ENCODE measurements around the gene CPEB2.

CPEB2 gene

DNA sequence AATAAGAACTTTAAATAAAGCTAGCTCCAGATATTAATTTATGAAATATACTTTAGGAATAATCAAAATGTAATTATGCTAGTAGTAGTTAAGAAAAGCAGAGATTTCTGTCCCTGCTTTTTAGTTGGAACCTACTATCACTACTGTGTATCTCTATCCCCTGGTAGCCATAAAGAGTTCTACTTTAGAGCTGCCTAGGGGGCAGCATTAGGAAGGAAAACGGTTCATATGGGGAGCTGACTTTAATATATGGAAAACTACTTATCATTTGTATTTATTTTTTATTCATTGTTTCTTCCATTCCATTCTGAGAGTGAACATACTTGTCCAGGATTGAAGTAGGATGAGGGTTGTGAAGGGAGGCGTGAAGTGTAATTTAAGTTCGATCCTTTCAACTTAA is 40.9 kb downstream of the CPEB2 start:
- no peak for DNase-seq
- Histone ChIP-seq H3K4me3 (ENCODE audit: control insufficient read depth in 1 of 7, extremely low read depth in 1 of 7, insufficient read depth in 4 of 7, low read depth in 2 of 7, low read length in 6 of 7) (no peak overlapping the region), H3K4me1 (ENCODE audit: control extremely low read depth in 1 of 4, control insufficient read depth in 4 of 4, insufficient read depth in 4 of 4, low read length in 3 of 4) (no peaks in the 10 kb centered on the region), H3K36me3 (ENCODE audit: control insufficient read depth in 4 of 4, insufficient read depth in 4 of 4, low read length in 3 of 4) (peaks cover 0 to 5% (median 0%) of the 10 kb centered on the region in 4 experiments), H3K9me3 (ENCODE audit: control extremely low read depth in 1 of 5, control insufficient read depth in 4 of 5, insufficient read depth in 2 of 5, low read depth in 1 of 5, low read length in 4 of 5) (no peaks in the 10 kb centered on the region), H3K27ac (ENCODE audit: insufficient read depth in 1 of 2, low read depth in 1 of 2, low read length in 2 of 2, poor library complexity in 1 of 2, severe bottlenecking in 2 of 2) (no peak overlapping the region), H3K27me3 (replicated peaks in 2 of 5; ENCODE audit: control insufficient read depth in 4 of 5, insufficient read depth in 5 of 5, low read length in 4 of 5) (no peaks in the 10 kb centered on the region)
- ChIA-PET CTCF (interaction anchor here (0.7 to 1.2 kb wide), 2 partner anchors 14 to 19 kb away, joined by 3 read pairs; no protein-coding TSS in a partner anchor), POLR2A (no interaction called here)
- no CpG with 5 or more reads among the region's 3 CpGs for WGBS (ENCODE audit: insufficient coverage)

DNA sequence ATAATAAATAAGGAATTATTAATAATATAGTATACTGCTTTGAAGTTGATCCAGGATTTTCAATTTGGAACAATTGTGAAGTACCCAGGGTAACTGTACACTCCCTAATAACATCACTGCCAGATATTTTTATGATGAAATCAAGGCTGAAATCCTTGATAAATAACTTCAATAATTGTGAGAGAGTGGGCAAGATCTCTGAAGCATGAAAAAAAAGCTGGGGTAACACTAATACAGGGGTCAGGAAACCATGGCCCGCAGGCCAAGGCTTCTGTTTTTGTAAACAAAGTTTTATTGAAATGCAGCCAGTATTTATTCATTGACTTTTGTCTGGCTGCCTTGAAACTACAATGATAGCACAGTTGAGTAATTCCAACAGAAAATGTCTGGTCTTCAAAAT is 41.6 kb downstream of the CPEB2 start:
- Histone ChIP-seq H3K36me3 (ENCODE audit: control insufficient read depth in 4 of 4, insufficient read depth in 4 of 4, low read length in 3 of 4) (peaks cover 0 to 5% (median 0%) of the 10 kb centered on the region in 4 experiments), H3K27me3 (replicated peaks in 2 of 5; ENCODE audit: control insufficient read depth in 4 of 5, insufficient read depth in 5 of 5, low read length in 4 of 5) (no peaks in the 10 kb centered on the region), H3K4me1 (ENCODE audit: control extremely low read depth in 1 of 4, control insufficient read depth in 4 of 4, insufficient read depth in 4 of 4, low read length in 3 of 4) (no peaks in the 10 kb centered on the region), H3K9me3 (ENCODE audit: control extremely low read depth in 1 of 5, control insufficient read depth in 4 of 5, insufficient read depth in 2 of 5, low read depth in 1 of 5, low read length in 4 of 5) (peaks cover 0 to under 1% (median 0%) of the 10 kb centered on the region in 5 experiments), H3K4me3 (ENCODE audit: control insufficient read depth in 1 of 7, extremely low read depth in 1 of 7, insufficient read depth in 4 of 7, low read depth in 2 of 7, low read length in 6 of 7) (no peak overlapping the region), H3K27ac (ENCODE audit: insufficient read depth in 1 of 2, low read depth in 1 of 2, low read length in 2 of 2, poor library complexity in 1 of 2, severe bottlenecking in 2 of 2) (no peak overlapping the region)
- DNase-seq, result no peak
- ChIA-PET CTCF (interaction anchor here (0.7 to 1.2 kb wide), 2 partner anchors 13 to 20 kb away, joined by 3 read pairs; no protein-coding TSS in a partner anchor), POLR2A (no interaction called here)
- WGBS (ENCODE audit: insufficient coverage), result 100% methylated on average over 1 of the region's 1 CpG

DNA sequence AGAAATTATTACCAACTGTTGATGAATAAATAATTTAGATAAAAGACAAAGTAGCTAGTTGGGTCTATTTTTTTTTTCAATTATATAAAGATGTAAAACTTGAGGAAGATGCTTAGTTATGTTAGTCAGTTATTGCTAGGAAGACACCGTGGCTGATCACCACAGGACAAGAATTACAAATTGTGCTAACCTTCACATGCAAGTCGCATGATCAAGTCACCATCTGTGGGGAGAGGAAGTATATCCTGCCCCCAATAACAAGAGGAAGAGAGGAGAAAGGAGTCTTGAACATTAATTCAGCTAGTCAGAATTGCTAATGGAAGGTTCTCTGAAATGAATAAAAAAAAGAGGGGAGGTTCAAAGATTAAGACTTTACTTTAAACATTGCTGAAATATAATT is 52.3 kb downstream of the CPEB2 start:
- no peak for DNase-seq
- peaks cover 0 to 2% (median 0%) of the 10 kb centered on the region in 5 experiments for H3K9me3 ChIP-seq (ENCODE audit: control extremely low read depth in 1 of 5, control insufficient read depth in 4 of 5, insufficient read depth in 2 of 5, low read depth in 1 of 5, low read length in 4 of 5)
- WGBS (ENCODE audit: insufficient coverage), result no CpG with 5 or more reads among the region's 2 CpGs
- H3K4me3 ChIP-seq (ENCODE audit: control insufficient read depth in 1 of 7, extremely low read depth in 1 of 7, insufficient read depth in 4 of 7, low read depth in 2 of 7, low read length in 6 of 7), result no peak overlapping the region
- H3K36me3 ChIP-seq (ENCODE audit: control insufficient read depth in 4 of 4, insufficient read depth in 4 of 4, low read length in 3 of 4), result peaks cover 10 to 19% (median 16%) of the 10 kb centered on the region in 4 experiments
- CTCF ChIA-PET, result no interaction called here
- POLR2A ChIA-PET, result no interaction called here
- no peaks in the 10 kb centered on the region for H3K27me3 ChIP-seq (replicated peaks in 2 of 5; ENCODE audit: control insufficient read depth in 4 of 5, insufficient read depth in 5 of 5, low read length in 4 of 5)
- no peaks in the 10 kb centered on the region for H3K4me1 ChIP-seq (ENCODE audit: control extremely low read depth in 1 of 4, control insufficient read depth in 4 of 4, insufficient read depth in 4 of 4, low read length in 3 of 4)
- no peak overlapping the region for H3K27ac ChIP-seq (ENCODE audit: insufficient read depth in 1 of 2, low read depth in 1 of 2, low read length in 2 of 2, poor library complexity in 1 of 2, severe bottlenecking in 2 of 2)

DNA sequence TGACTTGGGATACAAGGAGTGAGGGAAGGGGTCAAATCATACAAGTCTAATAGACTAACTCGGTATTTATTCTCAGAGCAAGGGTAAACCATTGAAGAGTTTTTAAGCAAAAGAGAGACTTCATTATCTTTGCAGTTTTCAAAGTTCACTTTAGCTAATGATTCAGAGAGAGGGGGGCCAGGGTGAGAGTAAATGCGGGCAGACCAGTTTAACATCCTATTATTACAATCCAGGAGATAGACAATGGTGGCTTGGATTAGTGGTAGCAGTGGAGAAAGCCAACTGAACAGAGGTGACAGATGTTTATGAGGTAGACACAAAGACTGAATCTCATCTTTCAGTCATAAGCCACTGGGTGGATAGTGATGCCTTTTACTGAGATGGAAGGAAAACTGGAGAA is 57.9 kb downstream of the CPEB2 start:
- peaks cover 6 to 25% (median 15%) of the 10 kb centered on the region in 4 experiments for H3K36me3 ChIP-seq (ENCODE audit: control insufficient read depth in 4 of 4, insufficient read depth in 4 of 4, low read length in 3 of 4)
- WGBS (ENCODE audit: insufficient coverage), result 100% methylated on average over 1 of the region's 2 CpGs
- CTCF ChIA-PET, result no interaction called here
- H3K4me3 ChIP-seq (ENCODE audit: control insufficient read depth in 1 of 7, extremely low read depth in 1 of 7, insufficient read depth in 4 of 7, low read depth in 2 of 7, low read length in 6 of 7), result no peak overlapping the region
- H3K27me3 ChIP-seq (replicated peaks in 2 of 5; ENCODE audit: control insufficient read depth in 4 of 5, insufficient read depth in 5 of 5, low read length in 4 of 5), result no peaks in the 10 kb centered on the region
- POLR2A ChIA-PET, result no interaction called here
- no peak overlapping the region for H3K27ac ChIP-seq (ENCODE audit: insufficient read depth in 1 of 2, low read depth in 1 of 2, low read length in 2 of 2, poor library complexity in 1 of 2, severe bottlenecking in 2 of 2)
- peaks cover 0 to 2% (median 0%) of the 10 kb centered on the region in 5 experiments for H3K9me3 ChIP-seq (ENCODE audit: control extremely low read depth in 1 of 5, control insufficient read depth in 4 of 5, insufficient read depth in 2 of 5, low read depth in 1 of 5, low read length in 4 of 5)
- DNase-seq, result no peak
- no peaks in the 10 kb centered on the region for H3K4me1 ChIP-seq (ENCODE audit: control extremely low read depth in 1 of 4, control insufficient read depth in 4 of 4, insufficient read depth in 4 of 4, low read length in 3 of 4)

GRCh38 chr4:15063341-15063740 is 61.1 kb downstream of the CPEB2 start:
- Histone ChIP-seq H3K36me3 (ENCODE audit: control insufficient read depth in 4 of 4, insufficient read depth in 4 of 4, low read length in 3 of 4) (peaks cover 4 to 31% (median 12%) of the 10 kb centered on the region in 4 experiments), H3K4me3 (ENCODE audit: control insufficient read depth in 1 of 7, extremely low read depth in 1 of 7, insufficient read depth in 4 of 7, low read depth in 2 of 7, low read length in 6 of 7) (no peak overlapping the region), H3K9me3 (ENCODE audit: control extremely low read depth in 1 of 5, control insufficient read depth in 4 of 5, insufficient read depth in 2 of 5, low read depth in 1 of 5, low read length in 4 of 5) (peaks cover 0 to 2% (median 0%) of the 10 kb centered on the region in 5 experiments), H3K27ac (ENCODE audit: insufficient read depth in 1 of 2, low read depth in 1 of 2, low read length in 2 of 2, poor library complexity in 1 of 2, severe bottlenecking in 2 of 2) (no peak overlapping the region), H3K4me1 (ENCODE audit: control extremely low read depth in 1 of 4, control insufficient read depth in 4 of 4, insufficient read depth in 4 of 4, low read length in 3 of 4) (no peaks in the 10 kb centered on the region), H3K27me3 (replicated peaks in 2 of 5; ENCODE audit: control insufficient read depth in 4 of 5, insufficient read depth in 5 of 5, low read length in 4 of 5) (no peaks in the 10 kb centered on the region)
- POLR2A ChIA-PET, result no interaction called here
- CTCF ChIA-PET, result no interaction called here
- WGBS (ENCODE audit: insufficient coverage), result no CpG with 5 or more reads among the region's 6 CpGs
- no peak for DNase-seq

- no peak overlapping the region for H3K27ac ChIP-seq (ENCODE audit: insufficient read depth in 1 of 2, low read depth in 1 of 2, low read length in 2 of 2, poor library complexity in 1 of 2, severe bottlenecking in 2 of 2)
- no peaks in the 10 kb centered on the region for H3K4me1 ChIP-seq (ENCODE audit: control extremely low read depth in 1 of 4, control insufficient read depth in 4 of 4, insufficient read depth in 4 of 4, low read length in 3 of 4)
- no peaks in the 10 kb centered on the region for H3K9me3 ChIP-seq (ENCODE audit: control extremely low read depth in 1 of 5, control insufficient read depth in 4 of 5, insufficient read depth in 2 of 5, low read depth in 1 of 5, low read length in 4 of 5)
- WGBS (ENCODE audit: insufficient coverage), result 100% methylated on average over 1 of the region's 5 CpGs
- peaks cover 0 to 24% (median 6%) of the 10 kb centered on the region in 4 experiments for H3K36me3 ChIP-seq (ENCODE audit: control insufficient read depth in 4 of 4, insufficient read depth in 4 of 4, low read length in 3 of 4)
- DNase-seq, result no peak
- CTCF ChIA-PET, result no interaction called here
- H3K4me3 ChIP-seq (ENCODE audit: control insufficient read depth in 1 of 7, extremely low read depth in 1 of 7, insufficient read depth in 4 of 7, low read depth in 2 of 7, low read length in 6 of 7), result no peak overlapping the region
- POLR2A ChIA-PET, result no interaction called here
- no peaks in the 10 kb centered on the region for H3K27me3 ChIP-seq (replicated peaks in 2 of 5; ENCODE audit: control insufficient read depth in 4 of 5, insufficient read depth in 5 of 5, low read length in 4 of 5)
Observed at GRCh38 chr4:15065516-15065915, 63.2 kb downstream of the CPEB2 start.

DNA sequence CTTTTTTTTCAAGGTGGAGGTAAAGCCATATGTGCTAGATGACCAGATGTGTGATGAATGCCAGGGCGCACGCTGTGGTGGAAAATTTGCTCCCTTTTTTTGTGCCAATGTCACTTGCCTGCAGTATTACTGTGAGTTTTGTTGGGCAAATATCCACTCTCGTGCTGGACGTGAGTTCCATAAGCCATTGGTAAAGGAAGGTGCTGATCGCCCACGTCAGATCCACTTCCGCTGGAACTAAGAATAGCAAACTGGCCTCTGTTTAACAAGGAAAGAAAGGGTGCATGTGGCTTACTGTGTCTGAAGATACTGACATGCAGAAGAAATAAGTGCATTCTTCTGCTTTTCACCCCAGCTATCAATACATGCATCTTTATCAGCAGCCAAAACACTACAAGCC is 63.9 kb downstream of the CPEB2 start:
- Histone ChIP-seq H3K36me3 (ENCODE audit: control insufficient read depth in 4 of 4, insufficient read depth in 4 of 4, low read length in 3 of 4) (peaks cover 0 to 25% (median 6%) of the 10 kb centered on the region in 4 experiments), H3K4me1 (ENCODE audit: control extremely low read depth in 1 of 4, control insufficient read depth in 4 of 4, insufficient read depth in 4 of 4, low read length in 3 of 4) (no peaks in the 10 kb centered on the region), H3K9me3 (ENCODE audit: control extremely low read depth in 1 of 5, control insufficient read depth in 4 of 5, insufficient read depth in 2 of 5, low read depth in 1 of 5, low read length in 4 of 5) (no peaks in the 10 kb centered on the region), H3K4me3 (ENCODE audit: control insufficient read depth in 1 of 7, extremely low read depth in 1 of 7, insufficient read depth in 4 of 7, low read depth in 2 of 7, low read length in 6 of 7) (no peak overlapping the region), H3K27me3 (replicated peaks in 2 of 5; ENCODE audit: control insufficient read depth in 4 of 5, insufficient read depth in 5 of 5, low read length in 4 of 5) (no peaks in the 10 kb centered on the region), H3K27ac (ENCODE audit: insufficient read depth in 1 of 2, low read depth in 1 of 2, low read length in 2 of 2, poor library complexity in 1 of 2, severe bottlenecking in 2 of 2) (no peak overlapping the region)
- 96% methylated on average over 7 of the region's 7 CpGs for whole genome bisulfite sequencing (ENCODE audit: insufficient coverage)
- ChIA-PET CTCF (no interaction called here), POLR2A (no interaction called here)
- DNase-seq, result no peak
